CD4-positive, alpha-beta T cell treated with Interleukin-6 for 4 hours (primary cell): Measurements from ENCODE around the gene FOLR1.
A peak's percentile ranks its signal among the peaks of the same experiment; 100 is the strongest.
"Not testable (repeated sequence)": the region's sequence is repeated elsewhere in the genome, so short reads cannot be mapped to it uniquely, and the experiment has no call there.

ENCODE experiments used
- DNase-seq: peaks from one replicate; pipeline ENCODE4 v3.0.0-alpha.2; 2020; ENCODE audit warnings: mixed read lengths

FOLR1 gene

GRCh38 chr11:72188267-72188666 lies 3.7 kb upstream of the FOLR1 start:
- no peak for DNase-seq

- no peak for DNase-seq
Measured at GRCh38 chr11:72189455-72190250, 2.3 kb upstream of the FOLR1 start.

GRCh38 chr11:72190631-72191071 lies 1.3 kb upstream of the FOLR1 start:
- DNase-seq = no peak

GRCh38 chr11:72195518-72196270 lies 3.8 kb downstream of the FOLR1 start:
- DNase-seq = no peak

GRCh38 chr11:72201445-72201844 lies 9.5 kb downstream of the FOLR1 start:
- DNase-seq = not testable (repeated sequence)

- no peak for DNase-seq
Measured at GRCh38 chr11:72202571-72202970, 10.6 kb downstream of the FOLR1 start.

GRCh38 chr11:72203163-72203562 lies 11.2 kb downstream of the FOLR1 start:
- DNase-seq = no peak

- no peak for DNase-seq
Measured at GRCh38 chr11:72204886-72205285, 12.9 kb downstream of the FOLR1 start.

GRCh38 chr11:72206794-72207193 lies 14.9 kb downstream of the FOLR1 start:
- not testable (repeated sequence) for DNase-seq

GRCh38 chr11:72208281-72208680 lies 16.3 kb downstream of the FOLR1 start:
- no peak for DNase-seq

GRCh38 chr11:72209101-72209500 lies 17.2 kb downstream of the FOLR1 start:
- DNase-seq = no peak

GRCh38 chr11:72216638-72217037 lies 24.7 kb downstream of the FOLR1 start, which contains the start of gene FOLR2:
FOLR2 (plus strand) TSS chr11:72216794; CDS start chr11:72218585, 1,791 bp downstream.
- no peak for DNase-seq

GRCh38 chr11:72217841-72218240 lies 25.9 kb downstream of the FOLR1 start:
- DNase-seq = no peak

GRCh38 chr11:72218251-72218745 lies 26.4 kb downstream of the FOLR1 start:
- no peak for DNase-seq

- DNase-seq = no peak
Measured at GRCh38 chr11:72220696-72221363, 28.9 kb downstream of the FOLR1 start.

GRCh38 chr11:72221386-72222075 lies 29.6 kb downstream of the FOLR1 start:
- no peak for DNase-seq

- DNase-seq = no peak
Measured at GRCh38 chr11:72222106-72222891, 30.4 kb downstream of the FOLR1 start.

GRCh38 chr11:72222907-72223614 lies 31.1 kb downstream of the FOLR1 start:
- peak; percentile 98 for DNase-seq

- DNase-seq = peak; percentile 69
Measured at GRCh38 chr11:72223615-72224563, 31.9 kb downstream of the FOLR1 start.
